GM12878 (cell line): ENCODE measurements around the gene PCARE. TPM values are rescaled to one million over a fixed set of nuclear protein-coding genes. Genes with fewer than 3 reads are reported as not detected.
A peak's percentile ranks its signal among the peaks of the same experiment; 100 is the strongest.

Experiments
- ATAC-seq: fragments of 200-7000 bp; cut with Tn5 transposase; 3 replicates; pipeline ENCODE4 v1.9.1; 2020; ENCODE audit warnings: mild to moderate bottlenecking, moderate library complexity
- BruUV-seq: library from RNA; stranded (reverse); fragments of 400-500 nt; replicated peaks from 2 replicates; lab custom pipeline; 2021; lab: Mats Ljungman, UMichigan
- CTCF ChIA-PET: fragments of 300-600 bp; sonication (Branson Sonifier 250); formaldehyde crosslinking; extraction: SDS; loops from one replicate; lab custom pipeline; 2021; ENCODE audit warnings: inconsistent platforms; lab: Yijun Ruan, JAX
- POLR2A ChIA-PET: fragments of 350-600 bp; formaldehyde crosslinking; extraction: SDS; loops from one replicate; lab custom pipeline; 2021; ENCODE audit warnings: inconsistent platforms; lab: Charles Lee
- RAD21 ChIA-PET: fragments of 300-600 bp; sonication (Branson Sonifier 250); formaldehyde crosslinking; loops from one replicate; lab custom pipeline; 2023; ENCODE audit warnings: antibody characterized with exemption; ENCODE audit not compliant: unreplicated experiment; lab: Charles Lee
- SMC1A ChIA-PET: fragments of 300-600 bp; sonication (Branson Sonifier 250); formaldehyde crosslinking; loops from one replicate; lab custom pipeline; 2023; ENCODE audit not compliant: unreplicated experiment, uncharacterized antibody; lab: Charles Lee
- DNase-seq: peaks from one replicate; pipeline ENCODE4 v3.0.0-alpha.2; 2011; ENCODE audit warnings: low read depth, low spot score
- FAIRE-seq: peaks from 3 replicates; lab custom pipeline; 2011; peaks lifted over from hg19 to GRCh38; lab: Jason Lieb, UNC
- H2AFZ ChIP-seq: 2 replicates; pipeline ENCODE4 v1.6.0; 2011; ENCODE audit warnings: low read depth, low read length, control low read depth; ENCODE audit not compliant: control insufficient read depth
- H3K27ac ChIP-seq: 2 replicates; pipeline ENCODE4 v1.5.1; 2011; ENCODE audit warnings: control low read depth; ENCODE audit not compliant: control insufficient read depth, insufficient read depth
- H3K27me3 ChIP-seq, 2 experiments: replicated peaks in 1 of 2; 2 replicates each; pipeline versions ENCODE4 v1.6.0 to v1.6.1; 2011; ENCODE audit warnings: low read length in 1 of 2; ENCODE audit not compliant: control insufficient read depth in 2 of 2, insufficient read depth in 2 of 2
- H3K36me3 ChIP-seq, 2 experiments: 2 replicates each; pipeline ENCODE4 v1.5.1; 2011; ENCODE audit warnings: low read length in 1 of 2; ENCODE audit not compliant: control insufficient read depth in 2 of 2, insufficient read depth in 2 of 2
- H3K4me1 ChIP-seq: 2 replicates; pipeline ENCODE4 v1.6.1; 2011; ENCODE audit warnings: mild to moderate bottlenecking, low read length, moderate library complexity, mixed read lengths; ENCODE audit not compliant: control insufficient read depth, insufficient read depth
- H3K4me2 ChIP-seq: 2 replicates; pipeline ENCODE4 v1.6.0; 2011; ENCODE audit warnings: control low read depth; ENCODE audit not compliant: control insufficient read depth, insufficient read depth
- H3K4me3 ChIP-seq: fragments of 200-600 bp; sonication (generic); 2 replicates; pipeline ENCODE4 v1.5.1; 2016
- H3K79me2 ChIP-seq: 2 replicates; pipeline ENCODE4 v1.6.0; 2011; ENCODE audit warnings: low read length; ENCODE audit not compliant: control insufficient read depth, insufficient read depth
- H3K9ac ChIP-seq: 2 replicates; pipeline ENCODE4 v1.8.0; 2011; ENCODE audit warnings: low read length, control low read depth, mixed read lengths; ENCODE audit not compliant: control insufficient read depth, insufficient read depth
- H3K9me3 ChIP-seq: replicated peaks from 3 replicates; pipeline ENCODE4 v1.5.1; 2011; ENCODE audit warnings: mild to moderate bottlenecking, low read length; ENCODE audit not compliant: control insufficient read depth, insufficient read depth
- H4K20me1 ChIP-seq: 2 replicates; pipeline ENCODE4 v1.6.0; 2011; ENCODE audit not compliant: control insufficient read depth, insufficient read depth
- EZH2 ChIP-seq: IDR thresholded peaks from 2 replicates; pipeline ENCODE4 v1.6.1; 2012; ENCODE audit warnings: low read depth, mild to moderate bottlenecking, control low read depth, inconsistent platforms, low read length, borderline replicate concordance; ENCODE audit not compliant: control insufficient read depth
- IKZF1 ChIP-seq: fragments of 450-650 bp; conservative IDR thresholded peaks from 2 replicates; pipeline ENCODE4 v1.6.1; 2017; ENCODE audit warnings: antibody characterized with exemption, mild to moderate bottlenecking
- IRF4 ChIP-seq: IDR thresholded peaks from 2 replicates; pipeline ENCODE4 v1.6.1; 2011; ENCODE audit warnings: low read depth, low read length
- KDM1A ChIP-seq: fragments of 200-600 bp; sonication (generic); IDR thresholded peaks from 2 replicates; pipeline ENCODE4 v1.6.1; 2016; ENCODE audit warnings: borderline replicate concordance
- MTA2 ChIP-seq: fragments of 450-650 bp; IDR thresholded peaks from 2 replicates; pipeline ENCODE4 v1.6.1; 2016; ENCODE audit warnings: low read depth, mild to moderate bottlenecking, moderate library complexity
- NFIC ChIP-seq: IDR thresholded peaks from 2 replicates; pipeline ENCODE4 v1.6.1; 2012; ENCODE audit warnings: low read depth, mild to moderate bottlenecking, inconsistent platforms, low read length, moderate library complexity
- NR2C1 ChIP-seq: fragments of 450-650 bp; IDR thresholded peaks from 2 replicates; pipeline ENCODE4 v1.6.1; 2017; ENCODE audit warnings: antibody characterized with exemption, mild to moderate bottlenecking, moderate library complexity
- PAX8 ChIP-seq: fragments of 450-650 bp; IDR thresholded peaks from 2 replicates; pipeline ENCODE4 v1.6.1; 2017; ENCODE audit warnings: mild to moderate bottlenecking, moderate library complexity
- POLR2AphosphoS2 ChIP-seq: IDR thresholded peaks from 2 replicates; pipeline ENCODE4 v1.6.1; 2011; ENCODE audit warnings: low read depth, mild to moderate bottlenecking, low read length, improper control_type of control experiment, moderate library complexity
- POLR2AphosphoS5 ChIP-seq: IDR thresholded peaks from 2 replicates; pipeline ENCODE4 v1.6.1; 2011; ENCODE audit warnings: mild to moderate bottlenecking, low read length, inconsistent platforms
- RAD21 ChIP-seq: IDR thresholded peaks from 2 replicates; pipeline ENCODE4 v1.6.1; 2011; ENCODE audit warnings: mild to moderate bottlenecking, low read depth, low read length, moderate library complexity; ENCODE audit not compliant: insufficient read depth
- RUNX3 ChIP-seq: IDR thresholded peaks from 2 replicates; pipeline ENCODE4 v1.6.1; 2012; ENCODE audit warnings: low read length, inconsistent platforms
- SP1 ChIP-seq: IDR thresholded peaks from one replicate; pipeline ENCODE4 v1.6.1; 2011; ENCODE audit warnings: low read depth, low read length
- ZNF24 ChIP-seq: fragments of 450-650 bp; IDR thresholded peaks from 2 replicates; pipeline ENCODE4 v1.6.1; 2017; ENCODE audit warnings: antibody characterized with exemption, mild to moderate bottlenecking
- ZNF274 ChIP-seq: IDR thresholded peaks from one replicate; pipeline ENCODE4 v1.8.0; 2011; ENCODE audit not compliant: insufficient read length, insufficient read depth
- WGBS: methylation state at CpG from one replicate; pipeline ENCODE4 v1.1.6; 2016; ENCODE audit warnings: low lambda C conversion rate; ENCODE audit not compliant: insufficient replicate concordance, insufficient coverage; ENCODE audit errors: missing lambda C conversion rate; 5-methylcytosine and 5-hydroxymethylcytosine counted together
- in situ Hi-C: fragments of 300-500 bp; cut with MboI; formaldehyde crosslinking; loops from 9 replicates; pipeline ENCODE4 v1.14.3; 2018; ENCODE audit warnings: mixed read lengths
- intact Hi-C: fragments of 100-400 bp; cut with micrococcal nuclease; formaldehyde crosslinking; loops from one replicate; pipeline ENCODE4 v1.14.2; 2022; ENCODE audit not compliant: unreplicated experiment
- polyA plus RNA-seq, 11 experiments: library from polyadenylated mRNA; depleted of rRNA in 4 of 11; unstranded in 6 of 11; stranded (reverse) in 5 of 11; fragments of >200 nt; fragmentation: Nextera tagmentation in 4 of 11; fragmentation: Illumina TruSeq in 1 of 11; extraction: Ambion mirVana in 4 of 11; extraction: Trizol in 1 of 11; gene quantifications; 1 replicate in 1 of 11; 2 replicates in 10 of 11; pipeline versions ENCODE4 v1.2.1 to v1.2.3, GENCODE V29; 2011 to 2016; ENCODE audit warnings: inconsistent platforms in 2 of 11, missing spikeins in 2 of 11, low read depth in 1 of 11
- total RNA-seq, 4 experiments: library from RNA; depleted of rRNA in 3 of 4; stranded (reverse); fragments of >200 nt in 3 of 4; fragmentation: Illumina TruSeq in 1 of 4; extraction: Trizol in 1 of 4; gene quantifications; 2 replicates each; pipeline versions ENCODE4 v1.2.1 to v1.2.3, GENCODE V29; 2013 to 2021
- TF ChIP-seq, protein P1 (sequence below): fragments of 450-650 bp; IDR thresholded peaks from 2 replicates; pipeline ENCODE4 v1.6.1; 2017; ENCODE audit warnings: mild to moderate bottlenecking, moderate library complexity
- TF ChIP-seq, protein P2 (sequence below): fragments of 450-650 bp; IDR thresholded peaks from 2 replicates; pipeline ENCODE4 v1.6.1; 2014; ENCODE audit warnings: mild to moderate bottlenecking
- TF ChIP-seq, protein P3 (sequence below): fragments of 450-650 bp; IDR thresholded peaks from 2 replicates; pipeline ENCODE4 v1.6.1; 2017; ENCODE audit warnings: mild to moderate bottlenecking, low read depth, inconsistent platforms; ENCODE audit not compliant: poor library complexity, severe bottlenecking

The PCARE gene
- total and polyA plus RNA-seq, 10 of the 15 experiments (the other 5 are each of a cell fraction or from before 2014, with no cell fraction given), result 0.04 to 0.08 (median 0.06) TPM; not detected in 5

DNA sequence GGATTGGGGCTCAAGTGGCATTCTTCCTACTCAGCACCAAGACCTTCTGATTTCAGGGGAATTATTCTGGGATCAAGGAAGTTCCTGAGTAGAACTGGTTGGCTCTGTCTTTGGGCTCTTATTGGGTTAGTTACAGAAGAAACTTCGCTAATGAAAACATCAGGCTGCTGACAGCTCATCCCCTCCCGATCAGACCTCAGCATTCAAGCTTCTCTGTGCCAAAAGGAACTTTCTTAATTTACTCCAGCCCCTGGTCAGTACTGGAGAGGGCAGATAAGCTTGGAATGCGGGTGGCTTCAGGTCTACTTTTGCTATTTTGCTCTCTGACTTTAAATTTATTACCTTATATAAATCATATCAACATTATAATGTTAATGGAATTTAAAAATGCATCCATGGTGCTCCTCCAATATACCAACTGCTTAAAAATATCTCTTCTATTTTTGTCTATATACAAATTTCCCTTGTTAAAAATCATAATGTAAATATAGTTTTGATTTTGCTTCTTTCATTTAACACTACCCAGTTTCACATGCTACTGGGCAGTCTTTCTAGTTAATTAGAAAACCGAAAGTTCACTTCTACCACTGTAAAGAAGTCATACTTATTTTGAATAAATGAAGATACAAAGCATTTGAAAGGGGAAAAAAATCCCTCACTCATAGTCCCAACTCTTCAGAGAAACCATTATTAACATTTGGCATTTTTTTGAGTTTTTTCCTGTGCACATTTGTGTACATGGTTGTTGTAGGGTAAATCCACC, 34.4 kb downstream of the PCARE start:
- ChIA-PET CTCF (no interaction called here), RAD21 (no interaction called here), SMC1A (interaction anchor here (0.9 to 1.2 kb wide), 3 partner anchors 25 to 69 kb away, joined by 3 to 4 read pairs (median 3); no protein-coding TSS in a partner anchor), POLR2A (no interaction called here)
- Histone ChIP-seq H2AFZ (peak overlapping the region; percentile 20), H3K27ac (no peak overlapping the region), H3K4me1 (peaks cover 12% of the 10 kb centered on the region), H3K4me2 (peak overlapping the region; percentile 51; the same call in 1 of the 2 replicates), H3K4me3 (no peak overlapping the region), H3K9me3 (no peaks in the 10 kb centered on the region), H3K79me2 (no peaks in the 10 kb centered on the region), H3K27me3 (no peaks in the 10 kb centered on the region), H3K36me3 (no peaks in the 10 kb centered on the region), H4K20me1 (no peaks in the 10 kb centered on the region), H3K9ac (no peak overlapping the region)
- ATAC-seq (peak; percentile 89), DNase-seq (no peak), FAIRE-seq (no peak)
- in situ Hi-C loops, result no loop called here
- intact Hi-C loops, result no loop called here
- no TSS peak for BruUV-seq
- 73% methylated on average over 4 of the region's 4 CpGs for WGBS
- TF ChIP-seq IKZF1 (0 out of 2 replicates have a peak, but pooled peaks have one; percentile 14), NR2C1 (no peak), ZNF274 (no peak), NFIC (no peak), IRF4 (no peak), KDM1A (no peak), POLR2AphosphoS5 (no peak), PAX8 (no peak), MTA2 (peak; percentile 54; the same call in 1 of the 2 replicates), EZH2 (no peak), SP1 (no peak), ZNF24 (peak; percentile 13; the same call in 1 of the 2 replicates), POLR2AphosphoS2 (no peak), RUNX3 (no peak), RAD21 (no peak)
- TF ChIP-seq, protein P1, sequence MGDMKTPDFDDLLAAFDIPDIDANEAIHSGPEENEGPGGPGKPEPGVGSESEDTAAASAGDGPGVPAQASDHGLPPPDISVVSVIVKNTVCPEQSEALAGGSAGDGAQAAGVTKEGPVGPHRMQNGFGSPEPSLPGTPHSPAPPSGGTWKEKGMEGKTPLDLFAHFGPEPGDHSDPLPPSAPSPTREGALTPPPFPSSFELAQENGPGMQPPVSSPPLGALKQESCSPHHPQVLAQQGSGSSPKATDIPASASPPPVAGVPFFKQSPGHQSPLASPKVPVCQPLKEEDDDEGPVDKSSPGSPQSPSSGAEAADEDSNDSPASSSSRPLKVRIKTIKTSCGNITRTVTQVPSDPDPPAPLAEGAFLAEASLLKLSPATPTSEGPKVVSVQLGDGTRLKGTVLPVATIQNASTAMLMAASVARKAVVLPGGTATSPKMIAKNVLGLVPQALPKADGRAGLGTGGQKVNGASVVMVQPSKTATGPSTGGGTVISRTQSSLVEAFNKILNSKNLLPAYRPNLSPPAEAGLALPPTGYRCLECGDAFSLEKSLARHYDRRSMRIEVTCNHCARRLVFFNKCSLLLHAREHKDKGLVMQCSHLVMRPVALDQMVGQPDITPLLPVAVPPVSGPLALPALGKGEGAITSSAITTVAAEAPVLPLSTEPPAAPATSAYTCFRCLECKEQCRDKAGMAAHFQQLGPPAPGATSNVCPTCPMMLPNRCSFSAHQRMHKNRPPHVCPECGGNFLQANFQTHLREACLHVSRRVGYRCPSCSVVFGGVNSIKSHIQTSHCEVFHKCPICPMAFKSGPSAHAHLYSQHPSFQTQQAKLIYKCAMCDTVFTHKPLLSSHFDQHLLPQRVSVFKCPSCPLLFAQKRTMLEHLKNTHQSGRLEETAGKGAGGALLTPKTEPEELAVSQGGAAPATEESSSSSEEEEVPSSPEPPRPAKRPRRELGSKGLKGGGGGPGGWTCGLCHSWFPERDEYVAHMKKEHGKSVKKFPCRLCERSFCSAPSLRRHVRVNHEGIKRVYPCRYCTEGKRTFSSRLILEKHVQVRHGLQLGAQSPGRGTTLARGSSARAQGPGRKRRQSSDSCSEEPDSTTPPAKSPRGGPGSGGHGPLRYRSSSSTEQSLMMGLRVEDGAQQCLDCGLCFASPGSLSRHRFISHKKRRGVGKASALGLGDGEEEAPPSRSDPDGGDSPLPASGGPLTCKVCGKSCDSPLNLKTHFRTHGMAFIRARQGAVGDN, result no peak
- TF ChIP-seq, protein P2, sequence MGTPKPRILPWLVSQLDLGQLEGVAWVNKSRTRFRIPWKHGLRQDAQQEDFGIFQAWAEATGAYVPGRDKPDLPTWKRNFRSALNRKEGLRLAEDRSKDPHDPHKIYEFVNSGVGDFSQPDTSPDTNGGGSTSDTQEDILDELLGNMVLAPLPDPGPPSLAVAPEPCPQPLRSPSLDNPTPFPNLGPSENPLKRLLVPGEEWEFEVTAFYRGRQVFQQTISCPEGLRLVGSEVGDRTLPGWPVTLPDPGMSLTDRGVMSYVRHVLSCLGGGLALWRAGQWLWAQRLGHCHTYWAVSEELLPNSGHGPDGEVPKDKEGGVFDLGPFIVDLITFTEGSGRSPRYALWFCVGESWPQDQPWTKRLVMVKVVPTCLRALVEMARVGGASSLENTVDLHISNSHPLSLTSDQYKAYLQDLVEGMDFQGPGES, result no peak
- TF ChIP-seq, protein P3, sequence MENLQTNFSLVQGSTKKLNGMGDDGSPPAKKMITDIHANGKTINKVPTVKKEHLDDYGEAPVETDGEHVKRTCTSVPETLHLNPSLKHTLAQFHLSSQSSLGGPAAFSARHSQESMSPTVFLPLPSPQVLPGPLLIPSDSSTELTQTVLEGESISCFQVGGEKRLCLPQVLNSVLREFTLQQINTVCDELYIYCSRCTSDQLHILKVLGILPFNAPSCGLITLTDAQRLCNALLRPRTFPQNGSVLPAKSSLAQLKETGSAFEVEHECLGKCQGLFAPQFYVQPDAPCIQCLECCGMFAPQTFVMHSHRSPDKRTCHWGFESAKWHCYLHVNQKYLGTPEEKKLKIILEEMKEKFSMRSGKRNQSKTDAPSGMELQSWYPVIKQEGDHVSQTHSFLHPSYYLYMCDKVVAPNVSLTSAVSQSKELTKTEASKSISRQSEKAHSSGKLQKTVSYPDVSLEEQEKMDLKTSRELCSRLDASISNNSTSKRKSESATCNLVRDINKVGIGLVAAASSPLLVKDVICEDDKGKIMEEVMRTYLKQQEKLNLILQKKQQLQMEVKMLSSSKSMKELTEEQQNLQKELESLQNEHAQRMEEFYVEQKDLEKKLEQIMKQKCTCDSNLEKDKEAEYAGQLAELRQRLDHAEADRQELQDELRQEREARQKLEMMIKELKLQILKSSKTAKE, result no peak
